ENCODE measurements around the gene TRIP11.
"Not testable (repeated sequence)": the region's sequence is repeated elsewhere in the genome, so short reads cannot be mapped to it uniquely, and the experiment has no call there.

Gene TRIP11

GRCh38 chr14:92039719-92040430, at the start of gene TRIP11:
TSS of gene TRIP11 (minus strand) at chr14:92040059. CDS start at chr14:92039685, 374 bp downstream.
- peak; percentile 85 for DNase-seq (ENCODE audit: low spot score)

DNA sequence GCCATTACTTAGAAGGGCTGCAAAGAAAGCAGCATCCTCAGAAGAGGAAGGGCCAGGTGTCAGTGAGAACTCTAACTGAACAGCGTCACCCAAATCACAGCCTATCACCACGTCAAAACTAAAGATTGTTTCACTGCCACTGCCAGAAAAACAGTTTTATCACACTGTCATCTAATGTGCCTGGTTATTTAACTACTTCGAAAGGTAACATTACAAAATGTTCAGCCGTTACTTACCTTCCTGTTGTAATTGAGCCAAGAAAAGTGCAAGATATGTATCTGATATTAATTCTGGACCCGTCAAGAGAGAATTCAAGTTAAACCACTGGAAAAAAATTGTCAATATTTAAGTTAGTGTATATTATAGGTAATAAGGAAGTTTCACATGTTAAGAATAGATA, 48.6 kb upstream of the TRIP11 start:
- DNase-seq (ENCODE audit: low spot score), result no peak

- no peak for DNase-seq (ENCODE audit: low spot score)
These were observed 34.7 kb upstream of the TRIP11 start for GRCh38 chr14:92074555-92074954.

DNA sequence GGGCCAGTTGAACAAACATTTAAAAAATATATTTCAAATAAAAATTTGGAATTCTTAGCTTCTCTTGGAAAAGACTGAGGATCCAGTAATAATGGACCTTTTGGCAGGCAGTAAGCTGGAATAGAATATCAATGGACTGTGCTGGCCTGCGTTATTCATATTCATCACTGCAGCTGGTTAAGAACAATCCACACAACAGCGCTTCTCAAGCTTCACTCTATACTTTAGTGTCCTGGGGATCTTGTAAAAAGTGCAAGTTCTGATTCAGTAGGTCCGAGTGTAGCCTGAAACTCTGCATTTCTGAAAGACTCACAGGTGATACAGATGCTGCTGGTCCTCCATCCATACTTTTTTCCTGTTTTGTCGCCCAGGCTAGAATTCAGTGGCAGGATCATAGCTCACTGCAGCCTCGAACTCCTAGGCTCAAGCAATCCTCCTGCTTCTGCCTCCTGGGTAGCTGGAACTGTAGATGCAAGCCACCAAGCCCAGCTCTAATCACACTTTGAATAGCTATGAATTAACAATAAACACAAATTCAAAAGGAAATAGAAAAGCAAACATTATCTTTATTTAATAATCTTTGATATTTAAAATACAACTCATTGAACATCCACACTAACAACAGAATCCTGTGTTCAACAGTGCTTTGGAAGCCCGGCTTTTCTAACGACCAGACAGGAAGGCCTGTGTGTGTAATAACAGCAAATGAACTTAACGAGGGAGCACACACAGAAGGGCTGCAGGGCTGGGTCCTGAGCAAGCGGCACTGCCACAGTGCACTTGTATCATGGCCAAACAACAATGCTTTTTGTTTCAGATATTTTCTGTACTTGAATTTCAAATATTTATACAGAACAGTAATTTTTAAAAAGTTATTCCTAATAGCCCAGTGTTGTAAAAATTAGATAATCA, 18.4 kb upstream of the TRIP11 start:
- peak; percentile 35 for DNase-seq (ENCODE audit: low spot score)

- no peak for DNase-seq (ENCODE audit: low spot score)
These were observed 9.9 kb upstream of the TRIP11 start for GRCh38 chr14:92049781-92050180.

GRCh38 chr14:92049221-92049620, 9.4 kb upstream of the TRIP11 start:
- DNase-seq (ENCODE audit: low spot score), result not testable (repeated sequence)

- not testable (repeated sequence) for DNase-seq (ENCODE audit: low spot score)
These were observed 6.0 kb upstream of the TRIP11 start for GRCh38 chr14:92045904-92046303.

GRCh38 chr14:92041766-92042165, 1.9 kb upstream of the TRIP11 start:
- not testable (repeated sequence) for DNase-seq (ENCODE audit: low spot score)

DNA sequence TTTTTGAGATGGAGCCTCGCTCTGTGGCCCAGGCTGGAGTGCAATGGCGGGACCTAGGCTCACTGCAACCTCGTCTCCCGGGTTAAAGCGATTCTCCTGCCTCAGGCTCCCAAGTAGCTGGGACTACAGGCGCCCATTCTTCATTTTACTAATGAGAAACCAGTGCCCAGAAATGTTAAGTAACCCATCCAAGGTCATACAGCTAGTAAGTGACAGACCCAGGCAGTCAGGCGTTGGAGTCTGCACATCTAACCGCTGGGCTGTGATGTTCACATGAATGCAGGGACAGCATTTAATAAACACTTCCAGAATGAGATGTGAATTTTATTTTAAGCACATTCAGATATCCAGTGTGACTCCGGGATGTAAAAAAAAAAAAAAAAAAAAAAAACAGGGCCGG, 1.3 kb upstream of the TRIP11 start:
- DNase-seq (ENCODE audit: low spot score), result no peak

GRCh38 chr14:92040431-92041051, 682 bp upstream of the TRIP11 start:
- DNase-seq (ENCODE audit: low spot score), result peak; percentile 62

- peak; percentile 35 for DNase-seq (ENCODE audit: low spot score)
These were observed 668 bp downstream of the TRIP11 start for GRCh38 chr14:92039063-92039718.

DNA sequence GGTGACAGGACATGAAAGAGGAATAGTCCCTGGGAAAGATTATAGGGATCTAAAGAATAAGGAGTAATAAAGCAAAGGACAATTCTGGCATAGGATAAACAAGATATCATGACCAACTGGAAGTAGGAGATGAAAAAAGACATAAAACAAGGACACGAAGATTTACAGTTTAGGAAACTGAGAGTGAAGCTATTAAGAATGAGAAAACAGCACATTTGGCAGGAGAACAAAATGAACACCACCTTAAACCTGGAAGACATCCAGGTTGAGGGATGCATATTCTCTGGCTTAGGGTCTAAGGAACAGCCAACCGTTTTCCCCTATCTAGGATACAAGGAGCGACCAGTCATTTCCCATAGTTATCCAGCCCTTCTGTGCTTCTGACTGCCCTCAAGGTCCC, 1.9 kb downstream of the TRIP11 start:
- DNase-seq (ENCODE audit: low spot score), result no peak

DNA sequence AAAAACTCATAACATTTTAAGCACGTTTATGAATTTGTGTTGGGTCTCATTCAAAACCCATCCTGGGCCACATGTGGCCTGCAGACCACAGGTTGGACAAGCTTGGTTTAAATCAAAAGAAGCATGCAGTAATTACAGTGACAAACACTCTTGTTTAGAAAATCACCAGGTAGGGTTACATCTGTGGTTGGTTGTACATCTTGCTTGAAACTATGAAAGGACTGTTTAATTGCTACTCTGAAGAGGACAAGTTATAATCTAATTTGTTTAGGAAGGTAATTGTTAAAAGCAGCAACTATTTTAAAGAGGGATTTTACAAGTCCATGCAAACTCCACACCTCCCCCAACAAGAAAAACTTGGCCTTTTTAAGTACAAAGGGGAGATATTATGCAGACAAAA, 4.0 kb downstream of the TRIP11 start:
- no peak for DNase-seq (ENCODE audit: low spot score)

- no peak for DNase-seq (ENCODE audit: low spot score)
These were observed 5.8 kb downstream of the TRIP11 start for GRCh38 chr14:92033906-92034687.

DNA sequence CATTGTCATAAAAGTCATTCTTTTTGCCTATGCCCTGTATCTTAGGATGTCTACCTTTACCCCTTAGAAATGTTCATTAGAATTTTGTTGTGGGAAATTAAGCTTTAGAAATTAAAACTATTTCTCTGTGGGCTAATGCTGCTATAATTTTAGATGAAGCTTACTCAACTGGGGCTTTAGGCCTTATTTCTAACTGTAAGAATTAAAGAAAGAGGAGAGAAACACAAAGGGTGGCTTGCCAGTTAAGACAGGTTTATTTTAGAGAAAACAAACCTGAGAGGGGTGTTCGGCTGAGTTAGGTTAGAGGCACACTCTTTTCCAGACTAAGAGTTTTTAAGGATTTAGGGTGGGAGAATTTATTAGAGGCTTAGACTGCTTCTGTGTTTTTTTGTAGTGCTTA, 6.4 kb downstream of the TRIP11 start:
- no peak for DNase-seq (ENCODE audit: low spot score)

DNA sequence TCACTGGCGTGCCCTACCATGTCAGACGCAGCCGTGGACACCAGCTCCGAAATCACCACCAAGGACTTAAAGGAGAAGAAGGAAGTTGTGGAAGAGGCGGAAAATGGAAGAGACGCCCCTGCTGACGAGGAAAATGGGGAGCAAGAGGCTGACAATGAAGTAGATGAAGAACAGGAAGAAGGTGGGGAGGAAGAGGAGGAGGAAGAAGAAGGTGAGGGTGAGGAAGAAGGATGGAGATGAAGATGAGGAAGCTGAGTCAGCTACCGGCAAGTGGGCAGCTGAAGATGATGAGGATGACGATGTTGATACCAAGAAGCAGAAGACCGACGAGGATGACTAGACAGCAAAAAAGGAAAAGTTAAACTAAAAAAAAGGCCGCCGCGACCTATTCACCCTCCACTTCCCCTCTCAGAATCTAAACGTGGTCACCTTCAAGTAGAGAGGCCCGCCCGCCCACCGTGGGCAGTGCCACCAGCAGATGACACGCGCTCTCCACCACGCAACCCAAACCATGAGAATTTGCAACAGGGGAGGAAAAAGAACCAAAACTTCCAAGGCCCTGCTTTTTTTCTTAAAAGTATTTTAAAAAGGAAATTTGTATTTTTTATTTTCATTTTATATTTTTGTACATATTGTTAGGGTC, 13.2 kb downstream of the TRIP11 start:
- DNase-seq (ENCODE audit: low spot score), result no peak

GRCh38 chr14:92022036-92022435, 17.8 kb downstream of the TRIP11 start:
- DNase-seq (ENCODE audit: low spot score), result no peak

GRCh38 chr14:92021523-92021922, 18.3 kb downstream of the TRIP11 start:
- no peak for DNase-seq (ENCODE audit: low spot score)

DNA sequence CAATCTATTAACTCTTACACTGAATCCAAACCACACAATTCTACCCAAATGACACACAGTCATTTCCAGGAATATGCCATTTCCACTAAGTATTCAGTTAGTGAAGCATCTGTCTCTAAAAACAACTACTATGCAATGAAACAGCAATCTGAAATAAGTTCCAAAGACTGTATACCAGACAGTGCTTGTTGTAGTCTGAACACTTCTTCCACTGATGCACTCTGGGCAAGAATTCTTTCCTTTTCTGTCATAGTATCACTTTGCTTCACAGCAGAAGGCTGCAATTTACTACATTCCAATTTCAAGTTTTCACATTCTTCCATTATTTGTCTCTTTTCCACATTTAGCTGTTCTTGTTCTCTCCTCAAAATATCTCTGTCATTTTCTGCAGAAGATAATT, 25.8 kb downstream of the TRIP11 start:
- no peak for DNase-seq (ENCODE audit: low spot score)

DNA sequence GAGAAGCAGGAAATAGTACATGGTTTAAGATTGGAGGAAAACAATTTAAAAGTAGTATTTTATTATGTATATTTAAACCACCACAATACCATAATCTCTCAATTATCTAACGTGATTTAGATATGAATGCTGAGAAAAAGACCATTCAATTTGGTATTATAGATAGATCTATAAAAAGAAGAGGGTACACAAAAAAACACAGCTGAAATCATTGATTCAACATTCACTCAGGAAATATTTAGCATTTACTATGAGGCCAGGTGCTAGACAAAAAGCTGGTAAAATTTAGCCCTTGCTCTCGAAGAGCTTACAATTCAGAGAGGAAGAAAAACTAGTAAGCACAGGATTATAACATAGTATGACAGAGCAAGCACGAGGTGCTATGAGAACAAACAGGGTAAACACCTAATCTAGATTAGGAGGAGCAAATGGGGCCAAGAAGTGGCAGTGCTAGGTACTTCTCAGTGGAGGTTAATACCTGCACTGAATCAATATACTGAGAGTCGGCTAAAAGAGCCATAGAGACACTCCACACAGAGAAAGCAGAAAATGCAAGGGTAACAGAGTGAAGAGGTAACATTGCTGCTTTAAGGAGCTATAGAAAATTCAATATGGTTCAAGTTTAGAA, 27.6 kb downstream of the TRIP11 start:
- no peak for DNase-seq (ENCODE audit: low spot score)
